HS-5 (cell line): ENCODE data around the gene NHP2.

Experiments used
- DNase-seq: peaks from one replicate; pipeline ENCODE4 v3.0.0-alpha.2; 2012; ENCODE audit warnings: low read depth

Gene NHP2

GRCh38 chr5:178114325-178115135 lies 39.2 kb downstream of the NHP2 start:
- DNase-seq = no peak

DNA sequence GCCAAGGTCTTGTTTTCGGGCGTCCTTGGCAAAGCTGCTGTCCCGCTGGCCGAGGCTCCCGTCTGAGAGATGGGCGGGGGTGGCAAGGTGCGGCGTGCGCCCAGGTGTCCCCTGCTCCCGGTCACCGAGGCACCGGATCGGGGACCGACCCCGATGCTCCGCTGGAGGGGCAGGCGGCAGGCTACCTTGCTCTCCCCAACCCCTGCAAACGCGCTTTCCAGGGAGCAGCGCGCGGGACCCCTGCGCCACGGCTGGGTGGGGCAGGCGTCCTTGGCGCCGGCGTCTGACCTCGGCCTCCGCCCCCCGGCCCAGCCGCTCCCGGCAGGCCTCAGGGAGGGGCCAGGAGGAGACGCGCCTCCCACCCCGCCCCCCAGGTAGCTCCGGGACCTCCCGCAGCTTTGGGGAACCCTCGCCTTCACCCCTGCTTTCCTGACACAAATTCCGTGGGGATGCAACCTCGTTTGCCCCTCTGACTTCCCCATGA lies 39.8 kb downstream of the NHP2 start:
- no peak for DNase-seq

DNA sequence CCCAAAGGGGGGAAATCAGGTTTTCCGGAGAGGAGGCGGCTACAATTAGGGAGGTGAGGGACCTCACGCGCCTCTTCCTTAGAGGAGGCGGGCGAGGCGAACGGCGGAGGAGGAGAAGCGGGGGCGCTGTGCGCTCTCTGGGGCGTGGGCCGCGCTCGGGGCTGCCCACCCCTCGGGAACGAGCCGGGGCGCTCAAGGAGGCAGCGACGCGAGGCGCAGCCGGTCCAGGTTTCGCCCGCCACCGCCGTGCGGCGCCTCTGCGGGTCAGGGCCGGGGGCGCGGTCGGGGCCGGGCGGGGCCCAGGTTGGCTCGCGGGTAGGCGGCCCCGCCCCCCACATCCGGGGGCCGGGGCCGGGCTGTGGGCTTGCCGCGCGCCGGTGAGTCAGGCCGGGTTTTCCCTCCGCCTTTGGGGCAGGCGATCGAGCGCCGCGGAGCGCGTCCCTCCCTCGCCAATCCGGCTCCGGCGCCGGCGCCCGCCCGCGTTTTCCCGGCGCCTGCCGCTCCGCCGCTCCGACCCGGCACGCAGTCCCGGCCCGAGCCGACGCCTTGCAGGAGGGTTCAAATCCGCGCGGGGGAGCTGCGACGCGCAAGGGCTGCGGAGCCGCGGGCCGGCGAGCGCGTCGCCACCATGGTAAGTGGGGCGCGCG lies 40.4 kb downstream of the NHP2 start, which contains the start of gene N4BP3:
Gene N4BP3 (plus strand): TSS at position 392 of the 647 bp plus-strand sequence. CDS start 6,052 bp downstream, outside the sequence.
- no peak for DNase-seq

DNA sequence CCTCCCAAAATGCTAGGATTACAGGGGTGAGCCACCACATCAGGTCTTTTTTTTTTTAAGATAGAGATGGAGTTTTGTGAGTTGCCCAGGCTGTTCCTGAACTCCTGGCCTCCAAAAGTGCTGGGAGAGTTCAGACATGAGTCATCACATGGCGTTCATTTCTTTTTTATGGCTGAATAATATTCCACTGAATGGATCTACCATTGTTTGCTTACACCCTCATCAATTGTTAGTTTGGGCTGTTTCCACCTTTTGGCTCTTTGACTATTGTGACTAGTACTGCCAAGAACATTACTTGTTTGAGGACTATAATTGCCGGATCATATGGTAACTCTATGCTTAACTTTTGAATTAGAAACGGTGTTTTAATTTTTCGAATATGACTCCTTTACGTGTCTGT lies 41.1 kb downstream of the NHP2 start:
- no peak for DNase-seq

GRCh38 chr5:178111925-178112324 lies 41.8 kb downstream of the NHP2 start:
- no peak for DNase-seq

DNA sequence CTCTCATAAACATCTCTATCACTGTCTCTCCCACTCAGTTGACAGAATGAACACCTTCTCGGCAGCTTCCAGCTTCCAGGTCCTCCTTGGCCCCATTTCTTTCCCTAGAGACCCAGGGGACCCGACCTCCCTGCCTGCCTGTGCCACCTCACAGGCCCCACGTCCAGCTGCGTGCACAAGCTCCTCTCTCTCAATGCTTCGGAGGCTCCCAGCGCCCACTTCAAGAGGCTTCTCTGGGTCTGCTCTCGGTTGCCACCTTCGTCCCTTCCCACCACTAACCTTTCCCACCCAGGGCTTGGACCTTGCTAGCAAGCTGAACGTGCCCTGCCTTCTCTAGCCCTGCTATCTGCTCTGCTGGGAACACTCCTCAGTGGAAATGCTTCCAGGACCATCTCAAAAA lies 43.2 kb downstream of the NHP2 start:
- no peak for DNase-seq

- DNase-seq = no peak
Observed at GRCh38 chr5:178108966-178109365, 44.7 kb downstream of the NHP2 start.

DNA sequence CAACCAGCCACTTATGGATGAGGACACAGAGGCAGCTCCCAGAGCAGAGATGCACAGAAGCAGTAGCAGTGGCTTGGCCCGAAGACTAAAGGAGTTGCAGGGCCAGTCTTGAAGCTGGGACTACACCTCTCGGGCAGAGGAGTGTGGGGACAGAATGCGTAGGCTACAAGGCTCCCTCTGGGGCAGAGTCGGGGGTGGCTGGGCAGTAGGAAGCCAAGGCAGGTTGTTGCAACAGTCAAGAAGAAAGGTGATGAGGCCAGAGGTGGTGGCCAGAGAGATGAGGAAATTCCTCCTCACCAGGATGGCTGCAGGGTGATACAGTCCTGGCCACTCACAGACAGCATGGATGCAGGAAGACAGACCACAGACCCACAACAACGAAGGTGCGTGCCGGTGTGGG lies 45.2 kb downstream of the NHP2 start:
- DNase-seq = no peak

DNA sequence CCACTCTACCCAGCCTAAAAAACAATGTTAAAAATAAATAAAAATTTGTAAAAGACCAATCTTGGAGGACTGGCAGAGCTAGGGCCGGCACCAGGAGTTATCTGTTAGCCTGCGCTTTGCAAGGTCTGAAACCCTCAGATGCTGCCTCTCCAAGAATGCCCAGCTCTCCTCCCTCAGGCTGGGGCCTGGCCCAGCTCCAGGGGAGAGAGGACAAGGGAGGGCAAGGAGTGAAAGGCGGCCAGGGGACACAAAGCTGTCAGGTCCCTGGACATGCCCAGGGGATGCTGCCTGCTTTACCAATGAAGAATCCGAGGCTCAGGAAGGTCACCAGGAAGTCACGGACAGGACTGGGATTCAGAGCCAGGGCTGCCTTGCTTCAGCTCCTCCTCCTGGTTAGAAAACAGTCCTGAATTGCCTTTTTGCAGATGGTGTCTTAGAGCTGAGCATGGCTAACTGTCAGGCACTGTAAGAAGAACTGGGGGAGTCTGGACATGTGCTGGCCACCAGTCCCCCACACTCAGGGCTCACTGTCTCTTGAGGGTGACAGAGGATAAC lies 45.9 kb downstream of the NHP2 start:
- no peak for DNase-seq

GRCh38 chr5:178106556-178107239 lies 47.0 kb downstream of the NHP2 start:
- no peak for DNase-seq

- DNase-seq = no peak
Observed at GRCh38 chr5:178106086-178106485, 47.6 kb downstream of the NHP2 start.

DNA sequence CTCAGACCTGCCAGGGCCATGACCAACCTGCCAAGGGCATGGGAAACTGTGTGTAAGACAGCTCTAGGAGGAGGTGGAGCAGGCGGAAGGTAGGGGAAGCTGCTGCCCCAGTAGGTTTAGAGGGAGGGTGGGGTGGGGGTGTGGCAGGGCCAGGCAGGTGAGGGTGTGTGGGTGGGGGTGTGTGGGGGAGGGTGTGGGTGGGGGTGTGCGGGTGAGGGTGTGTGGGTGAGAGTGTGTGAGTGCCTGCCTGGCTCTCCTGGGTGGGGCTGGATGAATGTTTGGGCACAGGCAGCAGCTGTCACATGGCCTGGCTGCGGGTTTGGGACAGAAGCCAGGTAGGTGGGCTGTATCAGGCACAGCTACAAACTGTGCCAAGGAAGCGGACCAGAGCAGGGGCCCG lies 49.2 kb downstream of the NHP2 start:
- no peak for DNase-seq

DNA sequence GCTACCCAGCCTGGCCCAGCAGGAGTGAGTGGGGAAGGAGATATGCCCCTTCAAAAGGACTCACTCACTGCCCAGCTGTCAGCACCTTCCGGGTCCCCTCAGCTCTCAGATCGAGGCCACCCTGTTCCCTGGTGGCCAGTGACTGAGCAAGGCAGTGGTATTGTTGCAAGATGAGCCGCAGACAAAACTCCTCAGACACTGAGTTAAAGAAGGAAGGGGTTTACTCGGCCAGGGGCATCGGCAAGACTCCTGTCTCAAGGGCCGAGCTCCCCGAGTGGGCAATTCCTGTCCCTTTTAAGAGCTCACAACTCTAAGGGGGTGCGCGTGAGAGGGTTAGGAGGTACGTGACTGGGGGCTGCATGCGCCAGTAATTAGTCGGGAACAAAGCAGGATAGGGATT lies 50.1 kb downstream of the NHP2 start:
- no peak for DNase-seq
